Choroid plexus epithelial cell (primary cell): Measurements from ENCODE around the gene FRMPD1.
A peak's percentile ranks its signal among the peaks of the same experiment; 100 is the strongest.

Source experiments
- DNase-seq: peaks from one replicate; pipeline ENCODE4 v3.0.0-alpha.2; 2010; ENCODE audit warnings: low read depth
- H3K4me3 ChIP-seq: 2 replicates; pipeline ENCODE4 v1.5.1; 2011; ENCODE audit warnings: low read depth, mild to moderate bottlenecking, control low read depth, low read length, moderate library complexity
- TF ChIP-seq, protein P1 (sequence below): conservative IDR thresholded peaks from 2 replicates; pipeline ENCODE4 v1.5.1; 2011; ENCODE audit warnings: low read depth, mild to moderate bottlenecking, control low read depth, inconsistent platforms, low read length, moderate library complexity

Gene FRMPD1

GRCh38 chr9:37611961-37612360 is 38.8 kb upstream of the FRMPD1 start:
- no peak overlapping the region for H3K4me3 ChIP-seq
- DNase-seq: no peak
- TF ChIP-seq, protein P1, sequence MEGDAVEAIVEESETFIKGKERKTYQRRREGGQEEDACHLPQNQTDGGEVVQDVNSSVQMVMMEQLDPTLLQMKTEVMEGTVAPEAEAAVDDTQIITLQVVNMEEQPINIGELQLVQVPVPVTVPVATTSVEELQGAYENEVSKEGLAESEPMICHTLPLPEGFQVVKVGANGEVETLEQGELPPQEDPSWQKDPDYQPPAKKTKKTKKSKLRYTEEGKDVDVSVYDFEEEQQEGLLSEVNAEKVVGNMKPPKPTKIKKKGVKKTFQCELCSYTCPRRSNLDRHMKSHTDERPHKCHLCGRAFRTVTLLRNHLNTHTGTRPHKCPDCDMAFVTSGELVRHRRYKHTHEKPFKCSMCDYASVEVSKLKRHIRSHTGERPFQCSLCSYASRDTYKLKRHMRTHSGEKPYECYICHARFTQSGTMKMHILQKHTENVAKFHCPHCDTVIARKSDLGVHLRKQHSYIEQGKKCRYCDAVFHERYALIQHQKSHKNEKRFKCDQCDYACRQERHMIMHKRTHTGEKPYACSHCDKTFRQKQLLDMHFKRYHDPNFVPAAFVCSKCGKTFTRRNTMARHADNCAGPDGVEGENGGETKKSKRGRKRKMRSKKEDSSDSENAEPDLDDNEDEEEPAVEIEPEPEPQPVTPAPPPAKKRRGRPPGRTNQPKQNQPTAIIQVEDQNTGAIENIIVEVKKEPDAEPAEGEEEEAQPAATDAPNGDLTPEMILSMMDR: no peak

DNA sequence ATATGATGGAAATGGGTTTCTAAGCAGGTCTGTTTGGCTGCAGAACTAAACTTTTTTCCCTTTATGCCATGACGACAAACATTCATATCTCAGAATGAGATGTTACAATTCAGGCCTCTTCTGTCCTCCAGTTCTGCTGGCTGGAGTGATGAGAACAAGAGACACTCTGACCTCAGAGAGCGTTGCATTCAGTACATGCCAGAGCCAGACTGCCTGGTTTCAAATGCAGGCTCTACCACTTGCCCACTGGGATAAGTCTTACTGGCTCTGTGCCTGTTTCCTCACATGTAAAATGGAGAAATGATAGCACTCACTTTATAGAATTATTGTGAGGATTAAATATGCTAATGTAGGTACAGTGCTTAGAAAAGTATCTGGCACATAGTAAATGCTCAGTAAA is 33.6 kb upstream of the FRMPD1 start:
- TF ChIP-seq, protein P1: no peak
- no peak for DNase-seq
- no peak overlapping the region for H3K4me3 ChIP-seq

DNA sequence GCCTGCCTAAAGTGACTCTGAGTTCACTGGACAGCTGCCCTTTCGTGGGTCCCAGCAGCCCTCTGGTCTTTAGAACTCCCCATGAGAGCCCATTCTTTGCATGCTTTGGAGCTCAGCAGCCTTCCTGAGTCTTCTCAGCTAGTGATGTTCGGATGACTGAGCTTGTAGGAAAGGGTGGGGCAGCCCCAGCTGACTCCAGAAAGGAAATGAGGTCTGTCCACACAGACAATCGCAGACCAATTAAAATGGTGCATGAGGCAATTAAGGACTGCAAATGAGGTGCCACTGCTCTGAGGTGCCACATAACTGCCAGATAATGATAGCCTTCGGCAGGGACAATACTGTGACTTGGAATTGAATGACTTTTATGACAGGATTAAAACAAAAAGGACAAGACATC is 32.9 kb upstream of the FRMPD1 start:
- peak; percentile 30 for DNase-seq
- no peak overlapping the region for H3K4me3 ChIP-seq
- TF ChIP-seq, protein P1: no peak

- peak; percentile 10 for DNase-seq
- TF ChIP-seq, protein P1: no peak
- no peak overlapping the region for H3K4me3 ChIP-seq
These were observed 31.9 kb upstream of the FRMPD1 start for GRCh38 chr9:37618817-37619216.

DNA sequence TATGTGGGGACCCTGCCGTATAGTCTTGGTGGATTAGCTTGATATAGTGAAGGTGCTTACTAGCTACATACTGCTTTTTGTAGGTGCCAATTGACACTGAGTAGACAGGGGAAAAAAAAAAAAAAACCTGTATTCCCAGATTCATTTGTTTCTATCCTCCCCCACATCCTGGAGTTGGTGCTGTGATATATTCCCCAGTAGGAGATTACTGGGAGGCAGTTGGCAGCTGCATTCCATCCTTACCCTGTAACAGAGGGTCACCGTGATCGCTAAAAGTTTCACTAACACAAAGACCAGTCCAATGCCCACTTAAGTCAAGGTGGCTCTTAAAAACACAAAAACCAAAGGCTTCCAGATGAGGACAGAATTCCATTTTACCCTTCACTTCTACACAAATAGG is 30.9 kb upstream of the FRMPD1 start:
- no peak for DNase-seq
- TF ChIP-seq, protein P1: no peak
- H3K4me3 ChIP-seq: no peak overlapping the region

DNA sequence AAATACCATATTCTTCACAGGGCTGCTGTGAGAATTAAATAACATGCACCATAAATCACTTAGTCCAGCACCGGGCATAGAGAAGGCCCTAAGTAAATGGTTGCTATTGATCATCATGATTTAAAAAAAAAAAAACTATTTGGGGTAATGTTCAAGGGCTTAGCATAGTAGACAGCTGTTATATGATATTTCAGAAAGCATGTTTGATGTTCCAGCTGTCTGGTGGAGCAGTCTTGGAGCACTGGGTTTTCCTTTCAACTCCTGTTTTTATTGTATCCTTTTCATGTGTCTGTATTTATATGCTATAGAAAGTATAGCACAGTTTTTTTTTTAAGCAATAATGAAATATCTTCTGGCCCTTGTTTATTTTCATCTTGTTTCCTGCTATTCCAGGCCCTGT is 30.4 kb upstream of the FRMPD1 start:
- TF ChIP-seq, protein P1: no peak
- DNase-seq: no peak
- no peak overlapping the region for H3K4me3 ChIP-seq

- H3K4me3 ChIP-seq: no peak overlapping the region
- TF ChIP-seq, protein P1: no peak
- DNase-seq: no peak
These were observed 29.3 kb upstream of the FRMPD1 start for GRCh38 chr9:37621273-37622121.
